H54 (cell line): Measurements from ENCODE around the gene ACBD3.

Experiments
- DNase-seq: peaks from one replicate; pipeline ENCODE4 v3.0.0; 2011; ENCODE audit warnings: low spot score, mixed read lengths; ENCODE audit not compliant: insufficient read length
- FAIRE-seq: peaks from 3 replicates; lab custom pipeline; 2011; peaks lifted over from hg19 to GRCh38; lab: Jason Lieb, UNC
- POLR2A ChIP-seq: IDR thresholded peaks from 2 replicates; pipeline ENCODE4 v1.6.1; 2011; ENCODE audit warnings: low read depth, mild to moderate bottlenecking, low read length

Gene ACBD3

DNA sequence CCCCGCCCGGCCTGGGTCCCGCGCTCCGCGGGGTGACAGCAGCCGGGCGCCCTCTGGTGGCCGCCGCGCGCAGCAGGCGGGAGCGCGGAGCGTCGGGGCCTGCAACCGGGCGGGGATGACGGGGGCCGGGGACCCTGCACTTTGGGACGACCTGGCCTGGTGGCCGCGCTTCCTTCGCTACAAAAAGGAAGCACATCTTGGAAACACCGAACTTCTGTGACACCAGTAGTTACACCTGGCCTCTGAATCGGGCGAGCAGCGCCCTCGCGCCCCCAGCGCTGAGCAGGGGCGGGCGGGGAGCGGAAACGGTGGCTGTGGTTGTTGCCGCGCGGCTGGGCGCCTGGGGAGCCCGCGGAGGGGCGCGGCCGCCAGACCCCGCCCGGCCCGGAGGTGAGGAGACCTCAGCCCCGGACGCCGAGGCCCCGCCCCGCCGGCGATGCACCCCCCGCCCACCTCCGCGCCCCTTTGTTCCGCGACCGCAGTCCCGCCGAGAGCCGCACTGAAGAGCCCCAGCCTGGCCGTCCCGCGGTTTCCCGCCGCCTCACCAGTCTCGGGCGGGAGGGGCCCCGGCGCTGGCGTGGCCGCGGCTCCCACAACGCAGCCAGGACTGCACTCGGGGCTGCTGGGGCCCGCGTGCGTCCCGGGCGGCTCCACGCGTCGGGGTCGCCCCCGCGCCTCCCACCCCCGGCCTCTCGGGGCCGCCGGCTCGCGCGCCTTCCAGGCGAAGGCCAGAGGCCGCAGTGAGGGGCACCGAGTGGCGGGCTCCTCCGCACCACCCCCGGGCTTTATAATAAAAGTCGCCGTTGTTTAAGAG is 64.7 kb downstream of the ACBD3 start:
- peak; percentile 87 for DNase-seq
- TF ChIP-seq POLR2A: peak; percentile 26; the same call in 1 of the 2 replicates
- no peak for FAIRE-seq

DNA sequence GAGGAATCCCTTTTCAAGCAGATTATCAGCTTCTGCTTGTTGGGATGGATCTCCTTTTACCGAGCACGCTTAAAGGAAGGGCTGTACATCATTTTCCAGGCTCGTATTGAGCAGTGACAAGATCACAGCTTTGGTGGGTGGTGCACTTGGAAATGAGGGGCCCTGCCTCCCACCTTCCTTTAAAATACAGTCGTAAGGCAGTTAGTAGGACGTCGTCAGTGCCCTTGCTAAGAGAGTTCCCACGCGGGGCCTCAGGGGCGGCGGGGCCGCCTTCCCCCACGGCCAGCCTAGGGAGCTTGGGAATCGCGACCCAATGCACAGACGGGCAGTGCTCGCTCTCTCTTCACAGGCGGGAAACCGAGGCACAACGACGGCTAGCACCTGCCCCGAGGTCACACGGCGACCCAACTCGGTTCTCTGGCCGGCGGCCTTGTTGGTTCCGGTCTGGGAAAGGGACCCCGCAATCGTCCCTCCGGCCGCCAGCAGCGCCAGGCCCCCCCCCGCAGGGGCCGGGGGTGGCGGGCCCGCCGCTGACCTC is 65.4 kb downstream of the ACBD3 start:
- DNase-seq (no peak), FAIRE-seq (no peak)
- TF ChIP-seq POLR2A: no peak

DNA sequence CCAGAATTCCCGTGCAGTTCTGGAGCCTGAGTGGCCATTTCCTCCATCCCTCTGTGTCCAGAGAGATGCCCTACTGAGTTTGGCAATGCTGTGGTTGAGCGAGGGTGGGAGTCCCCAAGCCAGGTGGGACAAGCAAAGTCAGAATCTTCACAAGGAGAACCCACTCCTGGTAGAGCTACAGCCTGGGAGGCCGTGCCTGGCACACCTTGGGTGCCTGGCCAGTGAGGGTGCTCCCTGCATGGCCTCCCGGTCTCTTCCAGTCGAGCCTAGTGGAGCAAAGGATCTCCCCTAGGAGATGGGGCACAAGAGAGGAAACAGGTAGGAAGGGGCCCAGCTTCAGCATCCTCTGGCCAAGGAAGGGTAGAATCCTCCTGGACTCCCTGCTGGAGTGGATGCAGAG is 66.1 kb downstream of the ACBD3 start:
- no peak for TF ChIP-seq POLR2A
- FAIRE-seq (no peak), DNase-seq (no peak)

DNA sequence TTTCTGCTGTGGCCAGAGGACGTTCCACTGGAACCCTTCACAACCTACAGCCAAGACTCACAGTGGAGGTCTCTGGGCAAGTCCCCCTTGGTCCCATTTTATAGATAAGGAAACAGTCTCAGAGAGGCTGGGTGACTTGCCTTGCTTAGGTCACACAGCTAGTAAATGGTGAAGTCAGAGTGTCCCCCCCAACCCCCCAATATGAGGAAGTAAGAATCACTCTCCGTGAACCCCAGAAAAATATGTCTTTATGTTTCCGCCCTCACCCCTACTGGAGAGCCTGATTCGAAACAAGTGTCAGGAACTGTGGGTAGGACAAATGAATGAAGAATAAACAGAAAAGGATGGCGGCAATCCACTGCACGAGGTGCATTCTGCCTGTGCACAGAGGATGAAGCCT is 67.4 kb downstream of the ACBD3 start:
- TF ChIP-seq POLR2A: no peak
- FAIRE-seq (no peak), DNase-seq (no peak)

DNA sequence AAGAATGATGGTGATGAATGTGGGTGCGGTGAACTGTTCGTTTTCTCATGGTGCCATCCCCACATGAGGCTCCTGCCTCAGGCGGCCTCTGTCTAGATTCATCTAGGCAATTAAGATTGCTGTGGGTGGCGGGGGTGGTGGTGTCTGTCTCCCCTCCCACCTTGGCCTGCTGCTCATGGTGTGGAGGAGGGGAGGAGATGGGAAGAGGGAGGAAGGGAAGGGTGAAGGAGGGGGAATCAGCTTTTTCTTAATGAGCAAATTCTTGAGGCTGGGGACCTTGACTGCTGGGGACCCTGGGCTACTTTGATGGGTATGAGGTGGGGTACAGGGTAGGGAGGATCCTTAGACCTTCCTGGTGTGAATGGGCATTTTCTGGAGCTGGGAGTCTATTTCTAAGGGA is 68.2 kb downstream of the ACBD3 start:
- DNase-seq: no peak

DNA sequence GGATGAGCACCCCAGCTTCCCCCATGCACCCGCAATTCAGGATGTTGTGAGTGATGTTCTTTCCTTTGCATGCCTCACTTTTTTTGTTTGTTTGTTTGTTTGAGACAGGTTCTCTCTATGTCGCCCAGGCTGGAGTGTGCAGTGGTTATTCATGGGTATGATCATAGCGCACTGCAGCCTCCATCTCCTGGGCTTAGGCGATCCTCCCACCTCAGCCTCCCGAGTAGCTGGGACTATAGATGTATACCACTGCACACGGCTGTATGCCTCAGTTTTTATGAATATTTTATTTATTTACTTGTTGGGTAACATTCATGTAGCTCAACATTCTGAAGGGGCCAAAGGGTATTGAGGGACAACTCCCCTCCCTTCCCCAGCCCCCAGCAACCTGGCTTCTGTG is 69.2 kb downstream of the ACBD3 start:
- no peak for TF ChIP-seq POLR2A
- DNase-seq (no peak), FAIRE-seq (no peak)

More for the DNA sequence above, 68.2 kb downstream of the ACBD3 start:
- TF ChIP-seq POLR2A: no peak
- FAIRE-seq: no peak

DNA sequence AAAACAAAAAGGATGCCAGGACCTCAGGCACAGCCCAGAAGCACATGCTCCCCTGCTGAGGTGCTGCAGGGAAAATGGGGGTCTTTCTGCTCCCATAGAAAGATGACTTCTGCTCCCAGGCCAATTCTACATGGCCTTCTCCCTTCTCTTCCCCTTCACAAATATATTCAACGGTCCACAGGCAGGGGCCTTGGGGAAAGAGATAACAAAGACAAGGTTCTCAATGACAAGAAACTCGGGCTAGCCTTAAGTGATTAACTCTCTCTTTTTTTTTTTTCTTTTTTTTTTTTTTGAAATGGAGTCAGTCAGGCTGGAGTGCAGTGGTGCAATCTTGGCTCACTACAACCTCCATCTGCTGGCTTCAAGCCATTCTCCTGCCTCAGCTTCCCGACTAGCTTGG is 69.9 kb downstream of the ACBD3 start:
- DNase-seq: no peak
- TF ChIP-seq POLR2A: no peak
- no peak for FAIRE-seq

DNA sequence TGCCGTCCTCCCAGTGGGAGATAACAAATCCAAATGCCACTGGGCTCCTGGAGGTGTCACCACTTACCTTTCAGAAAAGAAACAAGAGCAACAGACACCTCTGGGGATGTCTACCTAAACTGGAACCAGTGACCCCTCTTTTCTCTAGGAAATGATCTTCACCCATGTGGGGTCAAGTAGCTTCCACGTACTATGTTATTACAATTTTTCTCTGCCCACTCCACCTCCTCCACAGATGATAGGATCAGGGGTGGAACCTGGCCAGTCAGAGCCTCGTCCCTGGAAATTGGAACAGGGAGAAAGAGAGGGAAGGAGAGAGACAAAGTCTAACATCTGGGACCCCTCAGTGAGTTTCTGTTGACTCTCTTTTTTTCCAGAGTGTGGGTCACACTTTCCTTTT is 73.9 kb downstream of the ACBD3 start:
- FAIRE-seq: no peak
- no peak for TF ChIP-seq POLR2A
- DNase-seq: no peak

DNA sequence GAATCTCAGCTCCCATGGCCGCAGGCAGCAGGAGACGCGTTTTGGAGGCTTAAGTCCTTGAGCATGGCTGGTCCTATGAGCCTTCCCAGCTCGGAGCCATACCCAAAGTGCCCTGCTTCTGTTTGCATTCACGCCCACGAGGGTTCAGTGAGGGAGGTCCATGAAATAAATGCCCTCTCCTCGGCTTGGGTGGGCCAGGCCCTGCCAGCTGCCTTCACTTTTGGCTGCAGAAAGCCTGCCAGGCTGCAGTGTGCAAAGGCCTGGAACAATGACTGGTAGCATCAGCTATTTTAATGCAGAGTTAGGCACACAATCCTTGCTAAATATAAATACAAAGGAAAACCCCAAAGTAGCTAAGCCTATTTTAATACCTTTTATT is 74.7 kb downstream of the ACBD3 start:
- TF ChIP-seq POLR2A: no peak
- FAIRE-seq: no peak

DNA sequence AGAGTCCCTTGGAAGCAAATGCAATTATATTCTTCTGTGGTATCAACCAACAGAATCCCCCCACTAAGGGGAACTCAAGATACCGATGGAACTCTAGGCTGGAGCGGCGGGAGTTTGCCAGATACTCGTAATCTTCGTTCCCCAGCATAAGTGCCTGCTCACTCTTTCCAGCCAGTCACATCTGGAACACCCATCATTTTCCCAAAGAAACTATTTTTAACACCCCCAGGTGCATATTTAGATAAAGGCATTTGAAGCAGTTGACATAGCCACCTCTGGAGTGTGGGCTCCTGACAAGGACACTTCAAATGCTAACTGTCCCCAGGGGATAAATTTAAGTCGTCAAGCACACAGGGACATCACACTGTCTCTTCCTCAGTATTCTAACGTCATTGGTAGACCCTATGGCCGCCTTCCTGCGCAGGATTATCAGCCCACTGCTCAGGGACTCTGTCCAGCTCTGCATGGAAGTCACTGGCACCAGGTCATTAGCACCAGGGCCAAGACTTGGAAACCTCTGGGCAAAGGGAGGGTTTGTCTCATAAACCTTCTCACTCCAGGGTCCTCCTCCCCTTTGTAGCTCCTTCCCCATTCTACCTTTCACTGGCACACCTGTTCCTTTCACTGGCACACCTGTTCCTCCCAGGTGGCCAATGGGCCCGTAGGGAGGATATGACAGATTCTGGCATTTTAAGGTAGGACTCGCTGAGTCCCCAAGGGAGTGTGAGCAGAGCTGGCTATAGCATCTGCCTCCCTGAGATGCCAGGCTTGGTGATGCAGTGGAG is 75.3 kb downstream of the ACBD3 start:
- TF ChIP-seq POLR2A: no peak
- no peak for DNase-seq
- FAIRE-seq: no peak

More for the DNA sequence above, 74.7 kb downstream of the ACBD3 start:
- no peak for DNase-seq

DNA sequence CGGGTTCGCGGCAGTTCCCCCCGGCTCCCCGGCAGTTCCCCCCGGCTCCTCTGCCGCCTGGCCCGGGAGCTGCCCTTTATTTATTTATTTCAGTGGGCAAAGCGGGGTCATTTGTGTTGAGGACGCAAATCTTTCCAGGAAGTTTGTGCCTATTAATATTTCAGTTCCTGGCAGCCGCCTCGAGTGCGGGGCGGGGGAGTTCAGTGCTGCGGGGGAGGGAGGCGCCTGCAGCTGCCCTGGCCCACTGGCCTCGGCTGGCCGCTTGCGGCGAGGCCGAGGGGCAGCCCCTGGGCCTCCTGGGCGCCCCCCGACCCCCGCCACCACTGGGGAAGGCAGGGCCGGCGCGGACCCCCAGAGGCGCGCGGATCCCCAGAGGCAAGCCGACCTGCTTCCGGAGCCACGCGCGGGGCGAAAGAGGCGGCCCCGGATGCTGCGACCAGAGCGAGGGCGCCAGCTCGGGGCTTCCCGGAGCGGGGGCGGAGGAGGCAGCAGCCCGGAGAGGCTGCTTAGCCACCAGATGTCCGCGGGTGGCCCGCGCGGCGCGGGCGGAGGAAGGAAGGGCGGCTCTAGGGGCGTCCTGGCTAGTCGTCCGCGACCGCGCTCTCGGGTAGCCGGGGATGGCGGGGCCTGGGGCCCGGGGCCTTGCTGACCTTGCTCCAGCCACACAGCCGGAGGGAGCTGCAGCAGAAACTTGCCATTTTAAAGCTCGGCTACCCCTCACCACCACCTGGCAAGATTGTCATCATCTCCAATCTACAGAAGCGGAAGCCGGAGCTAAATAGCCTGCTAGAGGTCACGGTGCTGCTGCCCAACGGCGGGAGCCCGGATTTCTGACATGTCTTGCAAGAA is 76.1 kb downstream of the ACBD3 start:
- DNase-seq (peak; percentile 84), FAIRE-seq (no peak)
- TF ChIP-seq POLR2A: peak; percentile 42

DNA sequence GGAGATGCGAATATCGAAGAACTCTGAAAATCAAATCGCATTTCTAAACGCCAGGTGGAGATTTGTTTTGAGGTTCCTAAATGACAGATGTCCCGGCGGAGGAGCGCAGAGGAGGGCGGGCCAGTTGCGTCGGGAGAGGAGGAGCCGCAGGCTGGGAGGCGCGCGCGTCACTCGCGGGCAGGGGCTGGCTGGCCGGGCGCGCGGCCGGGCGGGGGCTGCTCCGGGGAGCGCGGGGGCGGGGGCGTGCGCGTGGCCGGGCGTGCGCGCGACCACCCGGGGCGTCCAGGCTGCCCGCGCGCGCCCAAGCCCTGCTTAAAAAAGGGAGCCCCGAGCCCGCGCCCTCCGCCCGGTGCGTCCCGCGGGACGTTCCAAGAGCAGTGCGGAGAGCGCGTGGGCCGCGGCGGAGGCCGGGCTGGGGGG is 76.7 kb downstream of the ACBD3 start:
- peak; percentile 47; the same call in 1 of the 2 replicates for TF ChIP-seq POLR2A
- FAIRE-seq: no peak

DNA sequence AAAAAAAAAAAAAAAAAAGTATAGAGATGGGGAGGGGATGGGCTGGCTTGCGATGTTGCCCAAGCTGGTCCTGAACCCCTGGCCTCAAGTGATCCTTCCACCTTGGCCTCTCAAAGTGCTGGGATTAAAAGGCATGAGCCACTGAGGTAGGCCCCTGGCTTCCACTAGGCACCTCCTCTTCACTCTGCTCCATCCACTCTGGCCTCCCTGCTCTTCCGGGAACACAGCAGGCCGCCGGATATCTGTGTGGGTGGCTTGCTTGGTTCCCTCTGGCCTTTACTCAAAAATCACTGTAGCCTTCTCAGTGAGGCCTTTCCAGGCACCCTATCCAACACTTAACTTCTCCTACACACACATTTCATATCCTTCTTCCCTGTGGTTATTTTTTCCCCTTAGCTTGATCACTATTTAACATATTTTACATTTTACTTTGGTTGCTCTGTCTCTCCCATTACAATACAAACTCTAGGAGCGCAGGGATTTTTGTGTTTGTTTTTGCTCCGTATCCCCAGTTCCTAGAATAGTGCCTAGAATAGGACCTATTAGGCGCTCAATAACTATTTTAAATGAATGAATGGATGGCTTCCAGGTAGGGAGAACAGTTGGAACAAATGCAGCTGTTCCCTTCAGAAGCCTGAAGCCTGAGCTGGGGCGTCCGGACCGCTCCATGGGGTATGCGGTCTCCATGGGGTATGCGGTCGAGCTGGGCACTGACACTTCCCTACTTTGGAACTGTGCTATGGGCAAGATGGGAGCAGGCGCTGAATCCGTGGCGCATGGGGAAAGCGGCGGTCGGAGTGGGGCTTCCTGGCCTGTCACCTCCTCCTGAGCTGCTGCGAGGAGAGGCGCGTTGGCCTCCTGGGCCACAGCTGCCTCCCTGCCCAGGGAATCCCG is 77.4 kb downstream of the ACBD3 start:
- TF ChIP-seq POLR2A: no peak
- FAIRE-seq: no peak
- no peak for DNase-seq

More for the DNA sequence above, 76.7 kb downstream of the ACBD3 start:
- peak; percentile 91 for DNase-seq
